IMR-90 (cell line): ENCODE measurements around the gene RIMS1. TPM values are rescaled to one million over a fixed set of nuclear protein-coding genes. Genes with fewer than 3 reads are reported as not detected.

Experiments
- ATAC-seq: fragments of 200-7000 bp; cut with Tn5 transposase; 2 replicates; pipeline ENCODE4 v1.9.1; 2020; ENCODE audit warnings: low read depth, mild to moderate bottlenecking, moderate library complexity
- BruUV-seq: library from RNA; stranded (reverse); fragments of 400-500 nt; replicated peaks from 2 replicates; lab custom pipeline; 2021; lab: Mats Ljungman, UMichigan
- CTCF ChIA-PET: fragments of 300-600 bp; formaldehyde crosslinking; extraction: SDS; loops from one replicate; lab custom pipeline; 2021; ENCODE audit warnings: antibody characterized with exemption; lab: Yijun Ruan, JAX
- POLR2A ChIA-PET: fragments of 300-600 bp; sonication (Branson Sonifier 250); formaldehyde crosslinking; loops from one replicate; lab custom pipeline; 2022; ENCODE audit warnings: antibody characterized with exemption; ENCODE audit not compliant: unreplicated experiment; lab: Charles Lee
- DNase-seq: peaks from one replicate; pipeline ENCODE4 v3.0.0; 2013
- H2AFZ ChIP-seq: replicated peaks from 2 replicates; pipeline ENCODE3; 2013; ENCODE audit warnings: low read length, mild to moderate bottlenecking; ENCODE audit not compliant: poor library complexity
- H2AK5ac ChIP-seq: 2 replicates; pipeline ENCODE4 v1.6.1; 2013; ENCODE audit warnings: low read depth, low read length, inconsistent platforms
- H2AK9ac ChIP-seq: replicated peaks from 2 replicates; pipeline ENCODE3; 2013; ENCODE audit warnings: mild to moderate bottlenecking, low read depth, low read length, moderate library complexity; ENCODE audit not compliant: poor library complexity
- H2BK120ac ChIP-seq: 2 replicates; pipeline ENCODE4 v1.6.1; 2013; ENCODE audit warnings: low read depth, low read length, inconsistent platforms
- H2BK15ac ChIP-seq: 3 replicates; pipeline ENCODE4 v1.6.1; 2013; ENCODE audit warnings: low read depth, low read length, inconsistent platforms
- H2BK20ac ChIP-seq: 2 replicates; pipeline ENCODE4 v1.6.1; 2013; ENCODE audit warnings: low read depth, mild to moderate bottlenecking, inconsistent platforms, low read length, moderate library complexity
- H2BK5ac ChIP-seq: 2 replicates; pipeline ENCODE4 v1.6.1; 2013; ENCODE audit warnings: mild to moderate bottlenecking, low read depth, low read length, inconsistent platforms; ENCODE audit not compliant: poor library complexity, severe bottlenecking
- H3K14ac ChIP-seq: replicated peaks from 2 replicates; pipeline ENCODE4 v1.6.1; 2013; ENCODE audit warnings: low read depth, low read length, inconsistent platforms
- H3K18ac ChIP-seq: 2 replicates; pipeline ENCODE4 v1.6.1; 2013; ENCODE audit warnings: low read depth, low read length, control low read depth
- H3K23ac ChIP-seq: 2 replicates; pipeline ENCODE4 v1.6.1; 2013; ENCODE audit warnings: low read depth, low read length, inconsistent platforms
- H3K27ac ChIP-seq: 2 replicates; pipeline ENCODE4 v1.5.1; 2013; ENCODE audit warnings: mild to moderate bottlenecking, control low read depth, low read length; ENCODE audit not compliant: insufficient read depth
- H3K27me3 ChIP-seq: 2 replicates; pipeline ENCODE4 v1.6.1; 2013; ENCODE audit warnings: low read length; ENCODE audit not compliant: control insufficient read depth, insufficient read depth
- H3K36me3 ChIP-seq: 2 replicates; pipeline ENCODE4 v1.6.1; 2013; ENCODE audit warnings: low read length, mixed read lengths; ENCODE audit not compliant: control insufficient read depth, insufficient read depth
- H3K4ac ChIP-seq: 2 replicates; pipeline ENCODE4 v1.6.1; 2013; ENCODE audit warnings: low read depth, low read length, inconsistent platforms
- H3K4me1 ChIP-seq: 2 replicates; pipeline ENCODE4 v1.6.1; 2013; ENCODE audit warnings: low read length, mixed read lengths; ENCODE audit not compliant: control insufficient read depth, insufficient read depth
- H3K4me2 ChIP-seq: 2 replicates; pipeline ENCODE4 v1.6.1; 2013; ENCODE audit warnings: low read depth, mild to moderate bottlenecking, control low read depth, low read length, moderate library complexity
- H3K4me3 ChIP-seq: 2 replicates; pipeline ENCODE4 v1.5.1; 2013; ENCODE audit warnings: low read depth, mild to moderate bottlenecking, control low read depth, low read length, moderate library complexity; ENCODE audit not compliant: insufficient read depth
- H3K56ac ChIP-seq: 2 replicates; pipeline ENCODE4 v1.6.1; 2013; ENCODE audit warnings: low read length, inconsistent platforms; ENCODE audit not compliant: insufficient read depth; ENCODE audit errors: extremely low read depth
- H3K79me1 ChIP-seq, 2 experiments: 2 replicates each; pipeline ENCODE4 v1.6.1; 2013; ENCODE audit warnings: low read length in 2 of 2, inconsistent platforms in 1 of 2, low read depth in 1 of 2
- H3K9ac ChIP-seq: 2 replicates; pipeline ENCODE4 v1.6.1; 2013; ENCODE audit warnings: low read depth, low read length, control low read depth
- H3K9me1 ChIP-seq: 2 replicates; pipeline ENCODE4 v1.6.1; 2013; ENCODE audit warnings: low read length, inconsistent platforms; ENCODE audit not compliant: insufficient read depth
- H3K9me3 ChIP-seq: 2 replicates; pipeline ENCODE4 v1.6.1; 2013; ENCODE audit warnings: low read length; ENCODE audit not compliant: control insufficient read depth, insufficient read depth
- H4K20me1 ChIP-seq: 2 replicates; pipeline ENCODE4 v1.6.1; 2013; ENCODE audit warnings: low read length, inconsistent platforms; ENCODE audit not compliant: insufficient read depth
- H4K5ac ChIP-seq: 2 replicates; pipeline ENCODE4 v1.6.1; 2013; ENCODE audit warnings: mild to moderate bottlenecking, low read depth, low read length, control low read depth
- H4K8ac ChIP-seq, 2 experiments: 2 replicates each; pipeline ENCODE4 v1.6.1; 2013; ENCODE audit warnings: low read depth in 2 of 2, low read length in 2 of 2, control low read depth in 1 of 2, inconsistent platforms in 1 of 2
- H4K91ac ChIP-seq: 2 replicates; pipeline ENCODE4 v1.6.1; 2013; ENCODE audit warnings: low read depth, low read length, inconsistent platforms; ENCODE audit not compliant: insufficient read depth
- BHLHE40 ChIP-seq: fragments of 150-350 bp; IDR thresholded peaks from 2 replicates; pipeline ENCODE4 v1.6.1; 2016; ENCODE audit warnings: mild to moderate bottlenecking, low read depth, low read length
- CHD1 ChIP-seq: IDR thresholded peaks from 2 replicates; pipeline ENCODE4 v1.6.1; 2012; ENCODE audit warnings: low read depth, low read length, improper control_type of control experiment
- FOS ChIP-seq: fragments of 150-350 bp; IDR thresholded peaks from 2 replicates; pipeline ENCODE4 v1.6.1; 2016; ENCODE audit warnings: low read depth, low read length
- MAFK ChIP-seq: IDR thresholded peaks from 2 replicates; pipeline ENCODE4 v1.6.1; 2012; ENCODE audit warnings: low read depth, low read length, improper control_type of control experiment
- MAZ ChIP-seq: IDR thresholded peaks from 2 replicates; pipeline ENCODE4 v1.6.1; 2012; ENCODE audit warnings: low read depth, mild to moderate bottlenecking, low read length, improper control_type of control experiment, moderate library complexity, borderline replicate concordance
- MXI1 ChIP-seq: IDR thresholded peaks from 2 replicates; pipeline ENCODE4 v1.6.1; 2012; ENCODE audit warnings: low read depth, mild to moderate bottlenecking, low read length, moderate library complexity, borderline replicate concordance
- NFE2L2 ChIP-seq: fragments of 150-350 bp; IDR thresholded peaks from 2 replicates; pipeline ENCODE4 v1.6.1; 2016; ENCODE audit warnings: low read depth, mild to moderate bottlenecking, low read length
- POLR2A ChIP-seq: IDR thresholded peaks from 2 replicates; pipeline ENCODE4 v1.6.1; 2012; ENCODE audit warnings: mild to moderate bottlenecking, low read depth, low read length
- RAD21 ChIP-seq: IDR thresholded peaks from 2 replicates; pipeline ENCODE4 v1.6.1; 2012; ENCODE audit warnings: low read length, improper control_type of control experiment
- RCOR1 ChIP-seq: IDR thresholded peaks from 2 replicates; pipeline ENCODE4 v1.6.1; 2012; ENCODE audit warnings: mild to moderate bottlenecking, low read length, improper control_type of control experiment; ENCODE audit not compliant: insufficient replicate concordance
- RFX5 ChIP-seq: IDR thresholded peaks from 2 replicates; pipeline ENCODE4 v1.8.0; 2012; ENCODE audit warnings: low read depth, mild to moderate bottlenecking, low read length, moderate library complexity
- SMC3 ChIP-seq: fragments of 150-350 bp; IDR thresholded peaks from 2 replicates; pipeline ENCODE4 v1.6.1; 2016; ENCODE audit warnings: low read depth, mild to moderate bottlenecking, antibody characterized with exemption, low read length, moderate library complexity
- WGBS, 2 experiments: methylation state at CpG; one replicate each; pipeline versions ENCODE4 v1.1.5 to v1.1.7; 2013; ENCODE audit warnings: missing lambda C conversion rate in 2 of 2; ENCODE audit not compliant: insufficient read length in 1 of 2; ENCODE audit errors: extremely low coverage in 2 of 2; 5-methylcytosine and 5-hydroxymethylcytosine counted together
- dilution Hi-C: fragments of 300-500 bp; cut with HindIII; formaldehyde crosslinking; loops from one replicate; pipeline ENCODE4 v1.14.3; 2018; ENCODE audit warnings: low sequenced_read_pairs; ENCODE audit not compliant: unreplicated experiment
- in situ Hi-C: fragments of 300-500 bp; cut with MboI; formaldehyde crosslinking; loops from 3 replicates; pipeline ENCODE4 v1.14.3; 2019; ENCODE audit warnings: low sequenced_read_pairs, inconsistent platforms, mixed read lengths
- intact Hi-C: fragments of 100-400 bp; cut with micrococcal nuclease; formaldehyde crosslinking; loops from 2 replicates; pipeline ENCODE4 v1.10.0; 2022
- polyA plus RNA-seq, 3 experiments: library from polyadenylated mRNA; depleted of rRNA; stranded (reverse); fragments of >200 nt; gene quantifications; 2 replicates each; pipeline ENCODE4 v1.2.3, GENCODE V29; 2012; ENCODE audit warnings: low replicate concordance in 1 of 3
- total RNA-seq: library from RNA; depleted of rRNA; stranded (reverse); fragments of >200 nt; gene quantifications from 2 replicates; pipeline ENCODE4 v1.2.3, GENCODE V29; 2012
- TF ChIP-seq, protein P1 (sequence below): fragments of 150-350 bp; IDR thresholded peaks from 2 replicates; pipeline ENCODE4 v1.6.1; 2016; ENCODE audit warnings: low read depth, mild to moderate bottlenecking, low read length, moderate library complexity, borderline replicate concordance
- TF ChIP-seq, protein P2 (sequence below): fragments of 150-350 bp; IDR thresholded peaks from 2 replicates; pipeline ENCODE4 v1.6.1; 2017; ENCODE audit warnings: mild to moderate bottlenecking, antibody characterized with exemption, low read length, low read depth
- TF ChIP-seq, protein P3 (sequence below): conservative IDR thresholded peaks from 2 replicates; pipeline ENCODE4 v1.5.1; 2012; ENCODE audit warnings: mild to moderate bottlenecking, low read depth, low read length, improper control_type of control experiment

The RIMS1 gene
- total and polyA plus RNA-seq, 2 of the 4 experiments (the other 2 are of a cell fraction): 0.44 to 3.8 TPM

DNA sequence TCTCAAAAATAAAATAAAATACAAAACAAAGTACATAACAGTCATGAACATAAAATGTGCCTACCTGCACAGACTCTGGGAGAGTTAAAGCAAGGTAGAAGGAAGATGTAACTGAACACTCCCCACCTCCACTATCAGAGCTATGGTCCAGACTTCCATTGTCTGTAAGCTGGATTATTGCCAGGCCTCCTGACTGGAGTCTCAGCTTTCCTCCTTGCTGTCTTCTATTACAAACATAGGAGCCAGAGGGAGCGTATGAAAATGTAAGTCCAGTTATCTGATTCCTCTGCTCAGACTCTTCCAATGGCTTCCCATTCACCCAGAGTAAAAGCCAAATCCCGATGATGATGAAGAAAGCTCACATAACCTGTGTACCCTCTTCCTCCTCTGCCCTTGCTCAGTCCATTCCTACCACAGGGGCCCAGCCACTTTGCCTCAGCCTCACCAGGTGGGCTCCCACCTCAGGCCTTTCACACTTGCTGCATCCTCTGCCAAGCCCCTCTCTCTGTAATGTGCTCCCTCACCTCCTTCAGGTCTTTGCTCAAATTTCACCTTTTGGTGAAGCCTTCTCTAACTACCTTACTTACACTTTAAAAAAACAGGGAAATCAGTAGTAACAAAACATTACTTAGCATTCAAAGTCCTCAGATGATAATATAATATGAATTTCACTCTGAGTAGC, 194.1 kb downstream of the RIMS1 start:
- Histone ChIP-seq H4K91ac (no peak overlapping the region), H3K4me1 (no peaks in the 10 kb centered on the region), H2AFZ (no peak overlapping the region), H4K5ac (no peak overlapping the region), H2BK5ac (no peak overlapping the region), H3K9ac (no peak overlapping the region), H3K56ac (no peak overlapping the region), H3K4me3 (no peak overlapping the region), H3K36me3 (no peaks in the 10 kb centered on the region), H4K20me1 (no peaks in the 10 kb centered on the region), H3K9me3 (no peaks in the 10 kb centered on the region), H2AK9ac (no peak overlapping the region), H3K14ac (no peak overlapping the region), H3K23ac (no peak overlapping the region), H3K79me1 (no peaks in the 10 kb centered on the region), H2BK20ac (no peak overlapping the region), H3K18ac (no peak overlapping the region), H2AK5ac (no peak overlapping the region), H2BK15ac (no peak overlapping the region), H3K9me1 (no peaks in the 10 kb centered on the region), H3K27me3 (peaks cover 2% of the 10 kb centered on the region; the same call in 1 of the 2 replicates), H2BK120ac (no peak overlapping the region), H3K4ac (no peak overlapping the region), H3K4me2 (no peak overlapping the region), H3K27ac (no peak overlapping the region), H4K8ac (no peak overlapping the region)
- no peak for ATAC-seq
- WGBS, 2 experiments: 100% methylated on average over 1 of the region's 2 CpGs; no CpG with 5 or more reads in 1 of the 2 experiments
- dilution Hi-C loops: no loop called here
- DNase-seq: no peak
- ChIA-PET CTCF (interaction anchor here (0.7 to 0.8 kb wide), 2 partner anchors 11 to 606 kb away, joined by 3 read pairs; no protein-coding TSS in a partner anchor), POLR2A (no interaction called here)
- intact Hi-C loops: loop anchor here (5.0 kb wide), 1 partner anchor 458 kb away; no protein-coding TSS in a partner anchor
- in situ Hi-C loops: loop anchor here (10.0 to 25.0 kb wide), 3 partner anchors 546 to 893 kb away; no protein-coding TSS in a partner anchor
- BruUV-seq: no TSS peak
- TF ChIP-seq MAZ (no peak), RCOR1 (no peak), SMC3 (no peak), MAFK (no peak), POLR2A (no peak), NFE2L2 (no peak), RFX5 (no peak), CHD1 (no peak), MXI1 (no peak), BHLHE40 (no peak), FOS (no peak), RAD21 (no peak)
- TF ChIP-seq, protein P1, sequence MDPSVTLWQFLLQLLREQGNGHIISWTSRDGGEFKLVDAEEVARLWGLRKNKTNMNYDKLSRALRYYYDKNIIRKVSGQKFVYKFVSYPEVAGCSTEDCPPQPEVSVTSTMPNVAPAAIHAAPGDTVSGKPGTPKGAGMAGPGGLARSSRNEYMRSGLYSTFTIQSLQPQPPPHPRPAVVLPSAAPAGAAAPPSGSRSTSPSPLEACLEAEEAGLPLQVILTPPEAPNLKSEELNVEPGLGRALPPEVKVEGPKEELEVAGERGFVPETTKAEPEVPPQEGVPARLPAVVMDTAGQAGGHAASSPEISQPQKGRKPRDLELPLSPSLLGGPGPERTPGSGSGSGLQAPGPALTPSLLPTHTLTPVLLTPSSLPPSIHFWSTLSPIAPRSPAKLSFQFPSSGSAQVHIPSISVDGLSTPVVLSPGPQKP: no peak
- TF ChIP-seq, protein P2, sequence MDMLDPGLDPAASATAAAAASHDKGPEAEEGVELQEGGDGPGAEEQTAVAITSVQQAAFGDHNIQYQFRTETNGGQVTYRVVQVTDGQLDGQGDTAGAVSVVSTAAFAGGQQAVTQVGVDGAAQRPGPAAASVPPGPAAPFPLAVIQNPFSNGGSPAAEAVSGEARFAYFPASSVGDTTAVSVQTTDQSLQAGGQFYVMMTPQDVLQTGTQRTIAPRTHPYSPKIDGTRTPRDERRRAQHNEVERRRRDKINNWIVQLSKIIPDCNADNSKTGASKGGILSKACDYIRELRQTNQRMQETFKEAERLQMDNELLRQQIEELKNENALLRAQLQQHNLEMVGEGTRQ: no peak
- TF ChIP-seq, protein P3, sequence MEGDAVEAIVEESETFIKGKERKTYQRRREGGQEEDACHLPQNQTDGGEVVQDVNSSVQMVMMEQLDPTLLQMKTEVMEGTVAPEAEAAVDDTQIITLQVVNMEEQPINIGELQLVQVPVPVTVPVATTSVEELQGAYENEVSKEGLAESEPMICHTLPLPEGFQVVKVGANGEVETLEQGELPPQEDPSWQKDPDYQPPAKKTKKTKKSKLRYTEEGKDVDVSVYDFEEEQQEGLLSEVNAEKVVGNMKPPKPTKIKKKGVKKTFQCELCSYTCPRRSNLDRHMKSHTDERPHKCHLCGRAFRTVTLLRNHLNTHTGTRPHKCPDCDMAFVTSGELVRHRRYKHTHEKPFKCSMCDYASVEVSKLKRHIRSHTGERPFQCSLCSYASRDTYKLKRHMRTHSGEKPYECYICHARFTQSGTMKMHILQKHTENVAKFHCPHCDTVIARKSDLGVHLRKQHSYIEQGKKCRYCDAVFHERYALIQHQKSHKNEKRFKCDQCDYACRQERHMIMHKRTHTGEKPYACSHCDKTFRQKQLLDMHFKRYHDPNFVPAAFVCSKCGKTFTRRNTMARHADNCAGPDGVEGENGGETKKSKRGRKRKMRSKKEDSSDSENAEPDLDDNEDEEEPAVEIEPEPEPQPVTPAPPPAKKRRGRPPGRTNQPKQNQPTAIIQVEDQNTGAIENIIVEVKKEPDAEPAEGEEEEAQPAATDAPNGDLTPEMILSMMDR: no peak
